Measurements from ENCODE around the gene MIF4GD.
"Not testable (repeated sequence)": the region's sequence is repeated elsewhere in the genome, so short reads cannot be mapped to it uniquely, and the experiment has no call there.

Gene MIF4GD

GRCh38 chr17:75270966-75271232 lies at the start of gene MIF4GD:
MIF4GD (minus strand) TSS chr17:75271231; CDS start chr17:75270195, 1,036 bp downstream.
- peak in 1 of 2 donors; percentile 12 for ATAC-seq

- ATAC-seq = no peak
Measured at GRCh38 chr17:75319904-75320691, 49.1 kb upstream of the MIF4GD start.

- no peak for ATAC-seq
Measured at GRCh38 chr17:75318615-75319222, 47.7 kb upstream of the MIF4GD start.

GRCh38 chr17:75318211-75318610 lies 47.2 kb upstream of the MIF4GD start:
- no peak for ATAC-seq

- ATAC-seq = no peak
Measured at GRCh38 chr17:75317671-75318070, 46.6 kb upstream of the MIF4GD start.

- peak; percentile 15 to 20 for ATAC-seq
Measured at GRCh38 chr17:75316253-75316652, 45.2 kb upstream of the MIF4GD start.

- peak; percentile 45 to 67 for ATAC-seq
Measured at GRCh38 chr17:75315541-75316243, 44.7 kb upstream of the MIF4GD start.

- peak in 1 of 2 donors; percentile 33 for ATAC-seq
Measured at GRCh38 chr17:75313941-75314551, 43.0 kb upstream of the MIF4GD start.

GRCh38 chr17:75308732-75309629 lies 38.0 kb upstream of the MIF4GD start:
- ATAC-seq = no peak

GRCh38 chr17:75307957-75308731 lies 37.1 kb upstream of the MIF4GD start:
- no peak for ATAC-seq

GRCh38 chr17:75301502-75302206 lies 30.6 kb upstream of the MIF4GD start:
- no peak for ATAC-seq

- ATAC-seq = no peak
Measured at GRCh38 chr17:75301049-75301448, 30.0 kb upstream of the MIF4GD start.

GRCh38 chr17:75300280-75300679 lies 29.2 kb upstream of the MIF4GD start:
- no peak for ATAC-seq

GRCh38 chr17:75295201-75296158 lies 24.4 kb upstream of the MIF4GD start:
- peak; percentile 70 to 73 for ATAC-seq

GRCh38 chr17:75292810-75293448 lies 21.9 kb upstream of the MIF4GD start:
- not testable (repeated sequence) for ATAC-seq

GRCh38 chr17:75289832-75290337 lies 18.9 kb upstream of the MIF4GD start:
- peak; percentile 18 to 24 for ATAC-seq

- peak; percentile 95 to 96 for ATAC-seq
Measured at GRCh38 chr17:75289115-75289831, 18.2 kb upstream of the MIF4GD start, which contains the start of gene SLC25A19. SLC25A19 (minus strand) TSS chr17:75289433; CDS start chr17:75286764, 2,669 bp downstream.

- peak; percentile 9 to 14 for ATAC-seq
Measured at GRCh38 chr17:75288770-75289114, 17.7 kb upstream of the MIF4GD start.
